CD4-positive, alpha-beta T cell treated with Interferon alpha-2 for 1 hour (primary cell): Measurements from ENCODE around the gene PCSK7.
"Not testable (repeated sequence)": the region's sequence is repeated elsewhere in the genome, so short reads cannot be mapped to it uniquely, and the experiment has no call there.

Source experiments
- DNase-seq, 2 donors: peaks; one replicate each; pipeline ENCODE4 v3.0.0-alpha.2; 2020 to 2022

The PCSK7 gene

DNA sequence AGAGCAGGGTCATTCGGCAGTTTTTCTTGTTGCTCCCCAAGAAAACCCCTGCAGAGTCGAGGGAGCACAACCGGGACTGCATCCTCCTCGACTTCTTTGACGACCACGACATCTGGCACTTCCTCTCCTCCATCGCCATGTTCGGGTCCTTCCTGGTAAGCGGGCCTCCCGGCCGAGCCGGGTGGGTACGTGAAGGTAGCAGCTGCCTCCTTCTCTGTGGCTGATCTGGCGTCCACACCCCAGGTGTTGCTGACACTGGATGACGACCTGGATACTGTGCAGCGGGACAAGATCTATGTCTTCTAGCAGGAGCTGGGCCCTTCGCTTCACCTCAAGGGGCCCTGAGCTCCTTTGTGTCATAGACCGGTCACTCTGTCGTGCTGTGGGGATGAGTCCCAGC is 36.1 kb downstream of the PCSK7 start:
- DNase-seq = no peak

DNA sequence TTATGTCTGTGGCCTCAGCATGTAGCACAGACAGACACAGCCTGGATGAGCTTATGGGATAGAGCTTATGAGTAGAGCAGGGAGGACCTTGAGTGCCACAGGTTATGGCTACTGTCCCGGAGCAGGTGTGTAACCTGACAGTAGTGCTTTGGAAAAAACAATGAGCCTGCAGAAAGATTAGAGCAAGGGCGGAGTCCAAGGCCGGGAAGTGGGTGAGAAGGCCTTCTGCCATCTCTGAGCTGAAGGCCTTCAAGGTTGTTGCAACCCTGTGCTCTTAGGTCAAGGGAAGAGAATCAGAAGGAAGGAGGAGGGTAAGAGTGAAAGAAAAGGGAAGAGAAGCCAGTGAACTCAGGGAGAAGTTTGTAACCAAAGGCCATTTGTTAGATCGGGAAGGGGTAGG is 36.6 kb downstream of the PCSK7 start:
- no peak for DNase-seq

DNA sequence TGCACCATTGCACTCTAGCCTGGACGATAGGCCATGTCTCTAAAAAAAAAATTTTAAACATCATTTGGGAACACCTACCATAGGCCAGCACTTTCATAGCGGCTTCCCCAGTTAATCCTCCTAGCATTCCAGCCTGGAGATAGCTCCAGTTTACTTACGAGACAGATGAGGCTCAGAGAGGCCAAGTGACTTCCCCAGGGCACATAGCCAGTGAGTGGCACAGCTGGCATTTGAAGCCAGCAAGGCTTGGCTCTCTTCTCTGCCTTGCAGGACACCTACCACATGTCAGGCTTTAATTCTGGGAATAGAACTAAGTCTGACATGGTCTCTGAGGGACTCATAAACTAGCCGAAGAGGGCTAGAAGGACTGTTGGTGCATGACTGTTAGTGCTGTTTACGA is 37.6 kb downstream of the PCSK7 start:
- no peak for DNase-seq

- DNase-seq = no peak
Measured at GRCh38 chr11:117193130-117194020, 38.5 kb downstream of the PCSK7 start.

GRCh38 chr11:117192401-117192875 is 39.4 kb downstream of the PCSK7 start:
- DNase-seq = no peak

- no peak for DNase-seq
Measured at GRCh38 chr11:117191680-117192400, 40.0 kb downstream of the PCSK7 start.

DNA sequence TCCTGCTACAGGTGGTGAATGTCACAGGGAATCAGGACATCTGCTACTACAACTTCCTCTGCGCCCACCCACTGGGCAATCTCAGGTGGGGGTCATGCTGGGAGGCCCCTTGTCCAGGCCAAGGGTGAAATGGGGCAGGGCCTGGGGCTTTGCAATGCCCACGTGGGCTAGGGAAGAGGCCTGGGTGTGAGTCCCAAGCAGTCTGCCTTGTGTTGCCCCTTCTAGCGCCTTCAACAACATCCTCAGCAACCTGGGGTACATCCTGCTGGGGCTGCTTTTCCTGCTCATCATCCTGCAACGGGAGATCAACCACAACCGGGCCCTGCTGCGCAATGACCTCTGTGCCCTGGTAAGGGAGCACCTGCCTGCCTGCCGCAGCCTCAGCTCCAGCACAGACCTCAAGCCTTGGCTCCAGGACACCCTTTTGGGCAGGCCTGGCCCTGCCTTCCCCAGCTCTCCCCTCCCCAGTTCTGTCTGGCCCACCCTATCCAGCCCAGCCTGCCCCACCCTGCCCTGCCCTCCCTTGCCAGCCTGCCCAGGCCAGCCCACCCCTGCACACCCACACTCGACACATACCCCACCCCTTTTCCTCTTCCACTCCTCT is 41.8 kb downstream of the PCSK7 start:
- no peak for DNase-seq

GRCh38 chr11:117189191-117189940 is 42.5 kb downstream of the PCSK7 start:
- DNase-seq = peak in 1 of 2 donors; percentile 81

- no peak for DNase-seq
Measured at GRCh38 chr11:117188620-117189081, 43.2 kb downstream of the PCSK7 start.

DNA sequence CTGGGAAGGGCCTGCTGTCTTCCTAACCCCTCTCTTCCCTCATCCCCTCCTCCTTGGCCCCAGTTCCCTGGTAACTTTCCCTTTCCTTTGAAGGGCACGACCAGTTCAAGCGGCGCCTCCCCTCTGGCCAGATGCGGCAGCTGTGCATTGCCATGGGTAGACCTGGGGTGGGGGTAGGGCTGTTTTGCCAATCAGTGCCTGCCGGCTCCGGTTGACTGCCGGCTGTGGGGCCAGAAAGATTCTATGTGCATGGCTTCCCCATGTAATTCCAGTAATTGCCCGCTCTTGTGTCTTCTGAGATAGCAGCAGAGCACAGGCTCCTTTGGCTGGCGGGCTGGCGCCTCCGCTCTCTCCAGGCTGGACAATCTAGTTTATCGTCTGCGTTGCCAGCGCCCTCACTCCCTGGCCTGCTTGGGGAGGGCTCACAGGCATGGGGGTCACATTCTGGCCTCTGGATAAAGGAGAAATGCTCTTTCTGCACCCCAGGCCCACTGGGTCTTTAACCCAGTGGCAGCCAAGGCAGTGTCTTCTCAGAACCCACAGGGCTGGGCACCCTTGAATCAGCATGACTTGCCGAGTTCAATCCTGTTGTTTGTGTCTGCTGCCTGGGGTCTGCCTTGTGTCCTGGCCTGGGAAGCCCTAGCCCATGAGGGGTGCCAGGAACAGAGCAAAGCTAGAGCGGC is 43.9 kb downstream of the PCSK7 start:
- no peak for DNase-seq

DNA sequence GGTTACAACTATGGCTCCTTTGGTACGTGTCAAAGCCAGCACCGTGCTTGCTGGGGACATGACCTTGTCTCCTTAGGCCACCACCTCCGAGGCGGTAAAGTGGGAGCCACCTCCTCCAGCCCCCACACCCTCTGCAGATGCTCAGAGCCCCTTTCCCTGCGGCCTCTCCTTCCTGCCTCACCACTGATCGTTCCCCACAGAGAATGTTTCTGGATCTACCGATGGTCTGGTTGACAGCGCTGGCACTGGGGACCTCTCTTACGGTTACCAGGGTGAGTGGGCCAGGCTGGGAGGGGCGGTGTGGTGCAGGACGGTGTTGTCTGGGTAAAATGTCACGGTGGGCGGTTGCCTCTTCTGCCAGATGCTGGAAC is 44.5 kb downstream of the PCSK7 start:
- no peak for DNase-seq

DNA sequence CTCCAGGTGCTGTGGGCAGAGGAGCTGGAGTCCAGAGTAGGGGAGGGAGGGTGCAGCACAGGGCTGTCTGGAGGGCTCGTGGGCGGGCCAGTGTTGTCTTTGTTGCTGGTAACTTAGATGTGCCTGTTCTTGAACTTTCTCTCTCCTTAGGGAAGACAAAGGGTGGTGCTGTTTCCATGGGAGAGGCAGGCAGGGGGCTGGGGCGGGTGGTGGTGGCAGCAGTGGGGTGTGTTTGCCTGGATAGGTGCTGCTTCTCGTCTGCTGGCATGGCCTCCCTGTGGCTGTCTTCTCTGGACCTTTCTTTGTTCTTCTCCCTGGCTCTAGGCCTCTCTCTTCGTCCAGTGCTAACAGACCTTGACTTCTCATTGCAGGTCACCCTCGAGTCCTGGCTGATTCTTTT is 44.9 kb downstream of the PCSK7 start:
- no peak for DNase-seq

DNA sequence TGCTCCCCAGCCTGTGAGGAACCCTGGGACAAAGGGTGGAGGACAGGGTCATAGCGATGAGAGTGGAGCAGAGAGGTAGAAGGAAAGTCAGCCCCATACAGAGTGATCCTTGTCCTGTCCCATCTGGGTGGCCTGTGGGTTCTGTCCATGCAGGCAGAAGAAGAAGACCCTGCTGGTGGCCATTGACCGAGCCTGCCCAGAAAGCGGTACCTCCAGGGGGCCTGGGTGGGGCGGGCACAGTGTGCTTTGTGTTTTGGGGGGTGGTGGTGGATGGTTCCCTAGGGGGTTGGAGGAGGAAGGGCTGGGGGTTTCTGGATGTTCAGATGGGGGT is 45.5 kb downstream of the PCSK7 start:
- no peak for DNase-seq

DNA sequence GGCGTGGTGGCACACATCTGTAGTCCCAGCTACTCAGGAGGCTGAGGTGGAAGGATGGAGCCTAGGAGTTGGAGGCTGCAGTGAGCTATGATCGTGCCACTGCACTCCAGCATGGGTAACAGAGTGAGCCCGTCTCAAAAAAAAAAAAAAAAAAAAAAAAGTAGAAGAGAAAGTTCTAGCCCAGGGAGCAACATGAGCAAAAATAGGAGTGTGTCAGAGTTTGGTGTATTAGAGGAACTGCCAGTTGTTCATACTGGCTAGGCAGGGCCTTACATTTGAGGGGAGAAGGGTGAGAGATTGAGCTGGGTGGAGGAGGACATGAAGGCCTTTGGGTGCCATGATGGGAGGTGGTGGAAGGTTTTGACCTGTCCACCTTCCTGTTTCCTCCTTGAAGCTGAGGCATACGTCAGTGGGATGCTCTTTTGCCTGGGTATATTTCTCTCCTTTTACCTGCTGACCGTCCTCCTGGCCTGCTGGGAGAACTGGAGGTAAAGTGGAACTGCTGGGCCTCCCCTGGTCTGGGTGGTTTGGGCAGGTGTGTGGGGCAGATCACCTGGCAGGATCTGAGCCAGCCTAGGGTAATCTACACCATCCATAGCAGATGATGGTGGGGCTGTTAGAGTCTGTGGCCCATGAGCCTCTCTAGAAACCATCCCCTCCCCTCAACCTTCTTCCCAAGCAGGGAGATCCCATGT is 46.0 kb downstream of the PCSK7 start:
- DNase-seq = peak in 1 of 2 donors; percentile 25

- no peak for DNase-seq
Measured at GRCh38 chr11:117183724-117184349, 48.0 kb downstream of the PCSK7 start.

- not testable (repeated sequence) for DNase-seq
Measured at GRCh38 chr11:117183178-117183577, 48.7 kb downstream of the PCSK7 start.

DNA sequence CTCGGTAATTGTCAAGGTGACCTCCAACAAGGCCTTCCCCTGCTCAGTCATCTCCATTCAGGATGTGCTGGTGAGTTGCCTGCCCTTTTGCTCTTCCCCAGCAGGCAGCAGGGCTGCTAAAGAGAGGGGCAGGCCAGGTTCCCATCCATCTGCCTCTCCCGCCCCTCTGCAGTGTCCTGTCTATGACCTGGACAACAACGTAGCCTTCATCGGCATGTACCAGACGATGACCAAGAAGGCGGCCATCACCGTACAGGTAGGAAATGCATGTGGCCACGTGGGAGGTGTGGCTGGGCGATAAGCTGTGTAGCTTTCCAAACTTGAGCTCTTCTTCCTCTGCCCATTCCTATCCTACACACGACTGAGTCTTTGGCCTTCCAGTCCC is 49.3 kb downstream of the PCSK7 start:
- DNase-seq = no peak

- no peak for DNase-seq
Measured at GRCh38 chr11:117181586-117182550, 50.0 kb downstream of the PCSK7 start.

GRCh38 chr11:117180661-117181585 is 51.0 kb downstream of the PCSK7 start:
- DNase-seq = peak; percentile 70 to 71
